ENCODE measurements around the gene STARD9.

GRCh38 chr15:42749266-42749665, 173.9 kb downstream of the STARD9 start:
- TF ChIP-seq CTCF (IDR thresholded peaks at IDR 0.05; ENCODE audit: insufficient read depth, low read depth, low read length): no peak
- no peak for TF ChIP-seq EZH2 (IDR thresholded peaks at IDR 0.05; ENCODE audit: insufficient read depth, low read length)
